Neuron (in vitro differentiated cells): ENCODE measurements around the gene CELA3B.
"Not testable (repeated sequence)": the region's sequence is repeated elsewhere in the genome, so short reads cannot be mapped to it uniquely, and the experiment has no call there.

ENCODE experiments used
- H2AFZ ChIP-seq: one replicate; pipeline ENCODE4 v1.6.1; 2013; ENCODE audit warnings: low read depth, mild to moderate bottlenecking, inconsistent platforms, low read length, moderate library complexity
- H3K27me3 ChIP-seq: one replicate; pipeline ENCODE4 v1.6.1; 2013; ENCODE audit warnings: low read length; ENCODE audit not compliant: insufficient read depth
- H3K36me3 ChIP-seq: one replicate; pipeline ENCODE4 v1.6.1; 2013; ENCODE audit warnings: low read length; ENCODE audit not compliant: insufficient read depth
- H3K4me1 ChIP-seq: one replicate; pipeline ENCODE4 v1.6.1; 2013; ENCODE audit warnings: low read length; ENCODE audit not compliant: insufficient read depth
- H3K4me3 ChIP-seq: 2 replicates; pipeline ENCODE4 v1.5.1; 2013; ENCODE audit warnings: mild to moderate bottlenecking, low read length, moderate library complexity
- H3K9me3 ChIP-seq: one replicate; pipeline ENCODE4 v1.6.1; 2013; ENCODE audit warnings: low read length

The CELA3B gene

DNA sequence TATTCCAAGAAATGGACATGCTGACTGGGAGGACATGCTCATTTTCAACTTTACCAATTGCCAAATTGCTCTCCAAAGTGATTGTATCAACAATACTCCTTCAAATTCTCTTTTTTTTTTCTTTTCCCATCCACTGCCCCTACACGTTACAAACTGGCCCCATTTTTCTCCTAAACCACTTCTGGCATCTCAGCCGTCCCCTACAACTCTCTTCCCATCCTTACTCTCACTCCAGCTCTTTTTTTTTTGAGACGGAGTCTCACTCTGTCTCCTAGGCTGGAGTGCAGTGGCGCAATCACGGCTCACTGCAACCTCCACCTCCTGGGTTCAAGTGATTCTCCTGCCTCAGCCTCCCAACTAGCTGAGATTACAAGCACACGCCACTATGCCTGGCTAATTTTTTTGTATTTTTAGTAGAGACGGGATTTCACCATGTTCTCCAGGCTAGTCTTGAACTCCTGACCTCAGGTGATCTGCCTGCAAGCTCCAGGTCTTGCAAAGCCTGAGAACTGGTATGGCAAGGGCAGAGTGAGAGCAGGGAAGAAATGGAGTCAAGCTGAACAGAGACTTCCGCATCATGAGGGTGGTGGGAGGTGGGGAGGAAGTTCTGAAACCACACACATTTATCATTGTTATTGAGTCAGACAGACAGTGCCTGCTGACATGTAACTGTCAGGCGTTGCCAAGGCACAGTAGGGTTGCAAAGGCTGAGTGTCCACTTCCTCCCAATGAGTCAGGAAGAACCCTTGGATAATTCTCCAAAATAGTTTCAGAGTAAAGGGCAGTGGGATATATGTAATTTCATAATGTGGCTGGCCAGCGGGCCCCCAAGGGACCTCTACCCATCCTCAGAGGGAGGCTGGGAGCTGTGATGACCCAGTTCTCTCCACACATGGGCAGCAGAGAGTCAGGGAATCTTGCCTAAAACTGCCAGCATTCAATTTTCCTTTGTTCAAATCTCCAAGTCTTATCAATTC is 42.0 kb downstream of the CELA3B start:
- H3K9me3 ChIP-seq = no peaks in the 10 kb centered on the region
- H2AFZ ChIP-seq = no peak overlapping the region
- H3K27me3 ChIP-seq = no peaks in the 10 kb centered on the region
- H3K36me3 ChIP-seq = no peaks in the 10 kb centered on the region
- H3K4me3 ChIP-seq = no peak overlapping the region
- H3K4me1 ChIP-seq = peaks cover 2% of the 10 kb centered on the region

DNA sequence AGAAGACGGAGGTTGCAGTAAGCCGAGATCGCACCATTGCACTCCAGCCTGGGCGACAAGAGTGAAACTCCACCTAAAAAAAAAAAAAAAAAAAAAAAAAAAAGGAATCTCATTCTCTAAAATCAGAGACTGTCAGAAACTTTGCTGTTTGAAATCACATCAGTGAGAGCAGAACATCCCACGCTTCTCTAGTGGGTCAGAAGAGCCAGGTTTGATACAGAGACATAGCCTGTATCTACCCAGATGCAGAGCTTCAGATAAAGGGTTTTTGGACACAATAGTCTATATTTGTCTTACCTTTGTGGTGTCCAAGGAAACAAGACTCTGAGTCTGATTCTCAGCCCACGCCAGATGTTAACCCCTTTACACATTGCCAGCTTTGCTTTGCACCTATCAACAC is 44.2 kb downstream of the CELA3B start:
- Histone ChIP-seq H3K27me3 (no peaks in the 10 kb centered on the region), H3K9me3 (no peaks in the 10 kb centered on the region), H3K4me3 (no peak overlapping the region), H3K36me3 (no peaks in the 10 kb centered on the region), H3K4me1 (peaks cover 12% of the 10 kb centered on the region), H2AFZ (no peak overlapping the region)

DNA sequence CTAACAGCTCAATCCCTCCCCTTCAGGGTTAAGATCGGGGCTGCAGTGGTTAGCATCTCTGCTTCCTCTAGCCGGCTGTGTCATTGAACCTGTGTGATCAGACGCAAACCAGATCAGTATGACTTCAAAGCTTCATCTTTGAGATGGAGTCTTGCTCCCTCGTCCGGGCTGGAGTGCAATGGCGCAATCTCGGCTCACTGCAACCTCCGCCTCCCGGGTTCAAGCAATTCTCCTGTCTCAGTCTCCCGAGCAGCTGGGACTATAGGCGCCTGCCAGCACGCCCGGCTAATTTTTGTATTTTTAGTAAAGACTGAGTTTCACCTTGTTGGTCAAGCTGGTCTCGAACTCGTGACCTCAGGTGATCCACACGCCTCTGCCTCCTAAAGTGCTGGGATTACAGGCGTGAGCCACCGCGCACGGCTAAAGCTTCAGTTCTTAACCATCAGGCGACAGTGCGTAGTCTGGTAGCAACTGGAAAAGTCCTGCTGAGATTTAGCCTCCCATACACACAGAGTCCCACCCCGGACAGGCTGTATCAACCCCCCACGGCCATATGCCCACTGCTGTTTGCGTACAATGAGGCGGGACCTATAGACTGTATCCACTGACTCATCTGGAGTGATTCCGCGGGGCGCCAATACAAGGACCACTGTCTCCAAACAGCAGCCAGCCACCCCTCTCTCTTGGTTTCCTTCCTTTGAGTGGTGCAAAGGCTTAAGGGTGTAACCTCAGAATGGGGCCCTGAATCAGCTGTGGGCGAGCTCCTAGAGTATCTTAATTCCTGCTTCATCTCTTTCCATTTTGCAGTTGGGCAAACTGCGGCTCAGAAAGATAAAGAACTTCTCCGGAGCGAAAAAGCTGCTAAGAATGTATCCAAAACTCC is 47.9 kb downstream of the CELA3B start:
- Histone ChIP-seq H3K36me3 (no peaks in the 10 kb centered on the region), H3K27me3 (no peaks in the 10 kb centered on the region), H3K9me3 (no peaks in the 10 kb centered on the region), H2AFZ (peak overlapping the region; percentile 82), H3K4me3 (peak overlapping the region; percentile 90), H3K4me1 (peaks cover 17% of the 10 kb centered on the region)

DNA sequence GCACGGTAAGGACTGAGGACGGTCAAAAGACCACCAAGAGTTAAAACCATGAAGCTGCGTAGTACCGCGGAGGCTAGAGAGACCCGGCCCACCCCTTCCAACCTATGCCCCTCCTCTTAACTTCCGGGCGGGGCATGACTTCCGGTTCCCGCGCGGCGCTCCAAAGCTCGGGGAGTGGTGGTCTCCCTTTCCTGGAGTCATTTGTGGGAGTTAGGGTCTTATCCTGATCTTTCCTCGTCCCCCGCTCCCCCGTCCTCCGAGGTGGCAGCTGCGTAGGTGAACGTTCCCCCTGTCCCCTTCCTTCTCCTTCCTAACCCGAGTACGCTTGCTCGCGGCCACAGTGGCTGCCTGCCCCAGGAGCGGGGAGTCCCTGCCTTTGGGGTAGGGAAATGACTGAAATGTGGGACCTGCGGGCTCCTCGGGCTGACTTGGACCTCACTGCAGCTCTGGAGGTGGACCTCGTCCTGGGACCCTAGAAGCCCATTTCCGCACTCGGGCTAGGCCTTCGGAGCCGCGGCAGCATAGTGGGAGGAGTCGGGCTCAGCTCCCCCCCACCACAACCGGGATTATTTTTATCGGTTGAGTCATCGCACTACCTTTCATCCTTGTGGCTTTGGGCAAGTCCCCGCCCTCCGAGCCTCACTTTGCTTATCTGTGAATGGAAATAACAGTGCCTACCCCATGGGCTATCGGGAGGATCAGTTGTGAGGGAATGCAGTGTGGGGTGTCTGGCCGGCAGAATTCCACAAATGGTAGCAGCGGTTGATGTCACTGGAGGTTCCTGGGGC is 48.7 kb downstream of the CELA3B start:
- H3K4me3 ChIP-seq = peak overlapping the region; percentile 90
- peak overlapping the region; percentile 82 for H2AFZ ChIP-seq
- no peaks in the 10 kb centered on the region for H3K27me3 ChIP-seq
- H3K4me1 ChIP-seq = peaks cover 17% of the 10 kb centered on the region
- H3K9me3 ChIP-seq = no peaks in the 10 kb centered on the region
- no peaks in the 10 kb centered on the region for H3K36me3 ChIP-seq

DNA sequence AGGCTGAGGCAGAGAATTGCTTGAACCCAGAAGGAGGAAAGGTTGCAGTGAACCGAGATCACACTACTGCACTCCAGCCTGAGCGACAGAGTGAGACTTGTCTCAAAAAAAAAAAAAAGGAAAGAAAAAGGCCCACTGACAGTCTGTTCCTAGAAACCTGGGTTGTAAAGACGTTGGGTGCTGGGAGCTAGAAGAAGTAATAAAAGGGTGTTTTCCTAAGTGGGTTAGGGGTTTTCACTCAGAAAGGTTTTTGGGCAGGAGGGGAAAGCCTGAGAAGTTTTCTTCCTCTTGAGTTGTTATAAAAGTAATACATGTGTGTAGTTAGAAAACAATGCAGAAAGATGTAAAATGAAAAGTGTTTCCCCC is 50.1 kb downstream of the CELA3B start:
- Histone ChIP-seq H2AFZ (no peak overlapping the region), H3K4me1 (peaks cover 17% of the 10 kb centered on the region), H3K4me3 (no peak overlapping the region), H3K9me3 (no peaks in the 10 kb centered on the region), H3K27me3 (no peaks in the 10 kb centered on the region), H3K36me3 (no peaks in the 10 kb centered on the region)

DNA sequence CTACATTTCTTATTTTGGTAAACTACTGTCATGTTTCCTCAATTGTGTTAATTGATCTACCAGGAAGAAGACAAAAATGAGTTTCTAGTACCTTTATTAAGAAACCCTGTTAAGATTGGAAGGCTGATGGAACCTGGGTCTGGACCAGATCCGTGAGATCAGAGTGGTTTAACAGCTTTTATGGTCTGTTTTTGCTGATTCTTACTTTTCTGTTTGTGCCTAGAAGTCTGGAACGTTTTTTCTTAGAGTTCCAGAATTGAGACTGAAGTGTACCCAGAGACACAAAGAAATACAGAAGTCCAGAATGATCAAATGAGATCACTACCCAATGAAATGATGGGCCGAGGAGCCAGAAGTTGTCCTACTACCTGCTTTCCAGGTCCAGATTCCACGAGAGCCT is 53.2 kb downstream of the CELA3B start:
- Histone ChIP-seq H2AFZ (no peak overlapping the region), H3K36me3 (no peaks in the 10 kb centered on the region), H3K9me3 (no peaks in the 10 kb centered on the region), H3K4me1 (peaks cover 8% of the 10 kb centered on the region), H3K27me3 (no peaks in the 10 kb centered on the region), H3K4me3 (no peak overlapping the region)

- no peaks in the 10 kb centered on the region for H3K36me3 ChIP-seq
- H3K27me3 ChIP-seq = no peaks in the 10 kb centered on the region
- H2AFZ ChIP-seq = no peak overlapping the region
- no peaks in the 10 kb centered on the region for H3K9me3 ChIP-seq
- H3K4me3 ChIP-seq = no peak overlapping the region
- H3K4me1 ChIP-seq = peaks cover 8% of the 10 kb centered on the region
Measured at GRCh38 chr1:22030473-22030872, 53.7 kb downstream of the CELA3B start.

DNA sequence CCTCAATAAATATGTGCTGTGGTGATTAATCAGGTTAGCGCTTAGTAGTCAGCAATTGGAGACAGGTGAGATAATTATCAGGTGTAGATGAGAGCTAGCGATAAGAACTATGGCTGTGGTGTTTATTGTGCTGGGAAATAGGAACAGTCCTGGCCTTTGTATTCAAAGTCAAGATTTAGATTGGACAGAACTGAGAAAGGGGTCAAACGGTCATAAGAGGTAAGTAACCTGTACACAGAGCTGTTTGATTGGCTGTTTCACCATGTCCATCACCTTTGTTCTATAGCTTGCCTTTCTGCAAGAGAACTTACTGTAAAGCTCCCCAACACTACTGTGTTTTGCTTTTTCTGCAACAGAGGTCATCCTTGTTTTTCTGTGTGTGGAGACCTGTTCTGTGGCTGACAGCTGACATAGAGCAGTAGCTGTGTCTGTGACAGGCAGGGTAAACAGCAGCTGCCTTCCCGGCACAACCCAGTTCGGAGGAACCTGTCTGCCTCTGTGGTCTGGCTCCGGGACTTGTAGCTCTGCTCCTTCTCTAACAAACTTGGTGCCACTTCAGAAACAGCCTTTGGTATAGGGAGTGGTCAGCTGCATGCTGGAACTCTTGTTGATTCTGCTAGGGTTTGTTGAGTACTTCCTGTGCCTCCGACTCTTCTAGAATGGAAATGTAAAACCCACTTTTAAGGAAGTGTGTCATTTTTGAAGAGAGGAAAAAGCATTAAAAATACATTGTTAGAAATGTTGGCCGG is 54.6 kb downstream of the CELA3B start:
- H3K27me3 ChIP-seq = no peaks in the 10 kb centered on the region
- no peak overlapping the region for H3K4me3 ChIP-seq
- H3K36me3 ChIP-seq = no peaks in the 10 kb centered on the region
- H3K4me1 ChIP-seq = peaks cover 2% of the 10 kb centered on the region
- no peaks in the 10 kb centered on the region for H3K9me3 ChIP-seq
- no peak overlapping the region for H2AFZ ChIP-seq

DNA sequence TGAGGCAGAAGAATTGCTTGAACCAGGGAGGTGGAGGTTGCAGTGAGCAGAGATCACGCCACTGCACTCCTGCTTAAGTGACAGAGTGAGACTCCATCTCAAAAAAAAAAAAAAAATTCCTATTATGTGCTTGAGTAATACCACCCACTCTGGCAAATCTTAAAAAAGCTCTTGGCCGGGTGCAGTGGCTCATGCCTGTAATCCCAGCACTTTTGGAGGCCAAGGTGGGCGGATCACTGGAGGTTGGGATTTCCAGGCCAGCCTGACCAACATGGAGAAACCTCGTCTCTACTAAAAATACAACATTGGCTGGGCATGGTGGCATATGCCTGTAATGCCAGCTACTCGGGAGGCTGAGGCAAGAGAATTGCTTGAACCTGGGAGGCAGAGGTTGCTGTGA is 58.0 kb downstream of the CELA3B start:
- not testable (repeated sequence) for H2AFZ ChIP-seq, H3K36me3 ChIP-seq, H3K27me3 ChIP-seq, H3K4me3 ChIP-seq, H3K9me3 ChIP-seq
- H3K4me1 ChIP-seq = peaks cover 12% of the 10 kb centered on the region

DNA sequence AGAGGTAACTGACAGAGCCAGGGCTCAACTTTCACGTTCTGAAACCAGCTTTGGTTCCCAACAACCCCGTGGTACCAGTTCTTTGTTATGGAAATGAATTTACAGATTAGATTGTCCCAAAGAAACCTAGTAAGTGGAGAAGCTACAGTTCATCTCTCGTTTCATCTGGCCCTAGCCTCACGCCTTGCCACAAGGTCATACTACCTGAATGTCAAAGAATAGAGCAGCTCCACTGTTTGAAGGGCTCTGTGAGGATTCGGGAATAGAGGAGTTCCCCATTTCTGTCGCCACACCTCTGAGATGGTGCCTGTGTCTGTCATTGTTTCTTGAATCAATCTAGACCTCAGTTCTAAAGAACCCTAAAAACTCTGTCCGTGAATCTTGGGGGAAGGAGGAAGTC is 60.7 kb downstream of the CELA3B start:
- Histone ChIP-seq H3K4me3 (no peak overlapping the region), H3K4me1 (peaks cover 16% of the 10 kb centered on the region), H3K27me3 (no peaks in the 10 kb centered on the region), H3K9me3 (no peaks in the 10 kb centered on the region), H2AFZ (peak overlapping the region; percentile 10), H3K36me3 (no peaks in the 10 kb centered on the region)

DNA sequence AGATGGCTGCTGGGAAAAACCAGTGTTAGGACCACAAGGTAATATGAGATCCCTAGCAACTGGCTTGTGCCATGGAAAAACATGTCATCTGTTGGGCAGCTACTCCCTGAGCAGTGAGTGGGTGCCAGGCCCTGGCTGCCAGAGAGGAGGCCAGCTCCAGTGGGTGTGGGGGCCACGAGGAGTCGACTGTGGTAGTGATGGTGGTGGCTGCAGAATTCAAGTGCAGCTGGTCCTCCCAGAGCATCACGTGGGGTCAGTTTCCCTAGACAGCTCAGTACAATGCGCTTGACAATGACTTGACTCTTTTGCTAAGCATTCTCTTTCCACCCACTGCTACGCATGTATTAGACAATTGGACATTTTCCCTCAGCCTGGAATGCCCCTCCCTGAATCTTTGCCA is 61.2 kb downstream of the CELA3B start:
- Histone ChIP-seq H3K27me3 (no peaks in the 10 kb centered on the region), H3K36me3 (no peaks in the 10 kb centered on the region), H3K4me1 (peaks cover 16% of the 10 kb centered on the region), H3K4me3 (no peak overlapping the region), H3K9me3 (no peaks in the 10 kb centered on the region), H2AFZ (peak overlapping the region; percentile 10)
